SK-N-SH (cell line): ENCODE measurements around the gene CRTC3.

ENCODE experiments used
- CTCF ChIP-seq: fragments of 200-600 bp; sonication (generic); IDR thresholded peaks from 2 replicates; pipeline ENCODE4 v1.6.1; 2017; ENCODE audit warnings: antibody characterized with exemption, mild to moderate bottlenecking, moderate library complexity
- EP300 ChIP-seq, 2 experiments: IDR thresholded peaks; 2 replicates each; pipeline versions ENCODE4 v1.4.0 to v1.6.1; 2012; ENCODE audit warnings: borderline replicate concordance in 1 of 2, low read depth in 1 of 2, low read length in 1 of 2
- EZH2phosphoT487 ChIP-seq: fragments of 200-600 bp; sonication (generic); IDR thresholded peaks from 2 replicates; pipeline ENCODE4 v1.6.1; 2017; ENCODE audit warnings: low read depth, mixed run types, mild to moderate bottlenecking, antibody characterized with exemption, moderate library complexity, borderline replicate concordance
- MXI1 ChIP-seq: IDR thresholded peaks from 2 replicates; pipeline ENCODE4 v1.6.1; 2012; ENCODE audit warnings: mild to moderate bottlenecking, low read depth, low read length, improper control_type of control experiment
- NFIC ChIP-seq: IDR thresholded peaks from 2 replicates; pipeline ENCODE4 v1.4.0; 2012; ENCODE audit warnings: borderline replicate concordance
- POLR2AphosphoS5 ChIP-seq: IDR thresholded peaks from 2 replicates; pipeline ENCODE4 v1.6.1; 2012; ENCODE audit warnings: low read depth, low read length
- RAD21 ChIP-seq: IDR thresholded peaks from 2 replicates; pipeline ENCODE4 v1.6.1; 2012; ENCODE audit warnings: mild to moderate bottlenecking, low read length
- SMC3 ChIP-seq: IDR thresholded peaks from 2 replicates; pipeline ENCODE4 v1.6.1; 2012; ENCODE audit warnings: low read depth, low read length, improper control_type of control experiment
- TF ChIP-seq, protein P1 (sequence below): IDR thresholded peaks from 2 replicates; pipeline ENCODE4; 2012

GRCh38 chr15:90607361-90607760 lies 77.6 kb downstream of the CRTC3 start:
- TF ChIP-seq MXI1 (no peak), CTCF (no peak), RAD21 (no peak), EZH2phosphoT487 (no peak), NFIC (no peak), POLR2AphosphoS5 (no peak), EP300 (IDR thresholded peaks at IDR 0.05; ENCODE audit: borderline replicate concordance in 1 of 2, low read depth in 1 of 2, low read length in 1 of 2) (no peak), SMC3 (no peak)
- TF ChIP-seq, protein P1, sequence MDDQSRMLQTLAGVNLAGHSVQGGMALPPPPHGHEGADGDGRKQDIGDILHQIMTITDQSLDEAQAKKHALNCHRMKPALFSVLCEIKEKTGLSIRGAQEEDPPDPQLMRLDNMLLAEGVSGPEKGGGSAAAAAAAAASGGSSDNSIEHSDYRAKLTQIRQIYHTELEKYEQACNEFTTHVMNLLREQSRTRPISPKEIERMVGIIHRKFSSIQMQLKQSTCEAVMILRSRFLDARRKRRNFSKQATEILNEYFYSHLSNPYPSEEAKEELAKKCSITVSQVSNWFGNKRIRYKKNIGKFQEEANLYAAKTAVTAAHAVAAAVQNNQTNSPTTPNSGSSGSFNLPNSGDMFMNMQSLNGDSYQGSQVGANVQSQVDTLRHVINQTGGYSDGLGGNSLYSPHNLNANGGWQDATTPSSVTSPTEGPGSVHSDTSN, result no peak
